ENCODE results near the gene MTHFD1L. TPM values are rescaled to one million over a fixed set of nuclear protein-coding genes. Genes with fewer than 3 reads are reported as not detected.

Gene MTHFD1L
- total and polyA plus RNA-seq, 2 of the 4 experiments (the other 2 are of a cell fraction): 43.5 to 53.2 TPM

DNA sequence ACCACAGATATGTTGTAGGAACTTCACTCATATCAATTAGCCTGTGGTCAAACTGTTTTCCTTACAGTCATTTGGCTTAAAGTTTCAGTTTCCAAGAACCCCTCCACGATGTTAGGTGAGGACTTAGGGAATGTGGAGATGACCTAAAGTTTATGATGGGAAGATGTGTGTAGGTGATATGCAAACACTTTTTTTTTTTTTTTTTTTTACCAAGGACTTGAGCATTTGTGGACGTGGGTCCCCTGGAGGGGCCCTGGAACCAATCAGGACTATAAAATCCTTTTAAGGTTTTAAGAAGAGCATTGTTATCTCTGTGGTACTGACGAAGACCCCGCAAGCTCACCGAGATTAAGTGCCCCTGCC lies 478 bp upstream of the MTHFD1L start:
- peaks cover 5% of the 10 kb centered on the region; the same call in 1 of the 2 replicates for H3K36me3 ChIP-seq (ENCODE audit: control insufficient read depth, insufficient read depth, low read length)
- H4K91ac ChIP-seq (ENCODE audit: insufficient read depth, low read depth, low read length): peak overlapping the region; percentile 100
- H3K9me1 ChIP-seq (ENCODE audit: insufficient read depth, low read length): peaks cover 6% of the 10 kb centered on the region; the same call in 1 of the 2 replicates
- H2AFZ ChIP-seq (replicated peaks; ENCODE audit: low read length, poor library complexity): peak overlapping the region; percentile 97
- peaks cover 9% of the 10 kb centered on the region for H3K4me1 ChIP-seq (ENCODE audit: control insufficient read depth, insufficient read depth, low read length)
- peak overlapping the region; percentile 97 for H2BK120ac ChIP-seq (ENCODE audit: low read depth, low read length)
- H4K20me1 ChIP-seq (ENCODE audit: insufficient read depth, low read length): 0 out of 2 replicates have a peak, but pooled peaks cover 2% of the 10 kb centered on the region
- peak overlapping the region; percentile 98 for H3K27ac ChIP-seq (ENCODE audit: insufficient read depth, low read length)
- peak overlapping the region; percentile 95 for H3K4me2 ChIP-seq (ENCODE audit: low read depth, low read length)
- ATAC-seq (ENCODE audit: low read depth) (no peak), DNase-seq (peak; percentile 39)
- no CpG with 5 or more reads among the region's 5 CpGs for WGBS, 2 experiments (ENCODE audit: extremely low coverage in 2 of 2, insufficient read length in 1 of 2)
- peak overlapping the region; percentile 77 to 100 for H4K8ac ChIP-seq (ENCODE audit: low read depth in 2 of 2, low read length in 2 of 2)
- in situ Hi-C loops (cut with MboI; ENCODE audit: low sequenced_read_pairs) (no loop called here), dilution Hi-C loops (cut with HindIII; ENCODE audit: low sequenced_read_pairs, unreplicated experiment) (no loop called here), intact Hi-C loops (cut with micrococcal nuclease) (no loop called here)
- H3K27me3 ChIP-seq (ENCODE audit: control insufficient read depth, insufficient read depth, low read length): no peaks in the 10 kb centered on the region
- BruUV-seq (replicated peaks): TSS peak; percentile 96
- peak overlapping the region; percentile 98 for H4K5ac ChIP-seq (ENCODE audit: low read depth, low read length)
- peak overlapping the region; percentile 81 for H2BK15ac ChIP-seq (ENCODE audit: low read depth, low read length)
- peak overlapping the region; percentile 72 for H2BK20ac ChIP-seq (ENCODE audit: low read depth, low read length)
- TF ChIP-seq MXI1 (IDR thresholded peaks at IDR 0.05; ENCODE audit: borderline replicate concordance, low read depth, low read length) (no peak), CHD1 (IDR thresholded peaks at IDR 0.05; ENCODE audit: low read depth, low read length) (peak; percentile 25; the same call in 1 of the 2 replicates)
- H3K14ac ChIP-seq (replicated peaks; ENCODE audit: low read depth, low read length): peak overlapping the region; percentile 99
- peak overlapping the region; percentile 99 for H2AK9ac ChIP-seq (replicated peaks; ENCODE audit: low read depth, low read length, poor library complexity)
- H3K9ac ChIP-seq (ENCODE audit: low read depth, low read length): peak overlapping the region; percentile 96
- H2BK5ac ChIP-seq (ENCODE audit: low read depth, low read length, poor library complexity, severe bottlenecking): peak overlapping the region; percentile 98
- H2AK5ac ChIP-seq (ENCODE audit: low read depth, low read length): peak overlapping the region; percentile 89
- CTCF ChIA-PET: interaction anchor here (0.9 to 2.3 kb wide), 4 partner anchors 17 to 49 kb away, joined by 4 to 10 read pairs (median 6); no protein-coding TSS in a partner anchor
- H3K23ac ChIP-seq (ENCODE audit: low read depth, low read length): peak overlapping the region; percentile 97
- peak overlapping the region; percentile 81 for H3K4me3 ChIP-seq (ENCODE audit: insufficient read depth, low read depth, low read length)
- H3K9me3 ChIP-seq (ENCODE audit: control insufficient read depth, insufficient read depth, low read length): no peaks in the 10 kb centered on the region
- H3K79me1 ChIP-seq (ENCODE audit: low read depth in 1 of 2, low read length in 2 of 2): peaks cover 0 to 40% of the 10 kb centered on the region in 2 experiments; a peak in 2 of 4 replicates
- peak overlapping the region; percentile 97 for H3K18ac ChIP-seq (ENCODE audit: low read depth, low read length)
- peak overlapping the region; percentile 88 for H3K56ac ChIP-seq (ENCODE audit: extremely low read depth, insufficient read depth, low read length)
- POLR2A ChIA-PET (ENCODE audit: unreplicated experiment): interaction anchor here (0.6 kb wide), 1 partner anchor 580 kb away, joined by 4 read pairs; no protein-coding TSS in a partner anchor
- H3K4ac ChIP-seq (ENCODE audit: low read depth, low read length): peak overlapping the region; percentile 99
